Measurements from ENCODE around the gene LHFPL2.

- TF ChIP-seq POLR2A (IDR thresholded peaks at IDR 0.05) (no peak), CTCF (IDR thresholded peaks at IDR 0.05) (no peak)
Observed at GRCh38 chr5:78522476-78523260, 125.9 kb downstream of the LHFPL2 start.

Measured in body of pancreas (tissue), 4 donors.